Erythroblast (primary cell): ENCODE measurements around the gene FOXP1.

Experiments used
- GATA1 ChIP-seq: IDR thresholded peaks from 2 replicates; pipeline ENCODE4 v1.6.1; 2011; ENCODE audit warnings: low read depth, mild to moderate bottlenecking, control low read depth, low read length, moderate library complexity
- POLR2A ChIP-seq: IDR thresholded peaks from 2 replicates; pipeline ENCODE4 v1.6.1; 2011; ENCODE audit warnings: mild to moderate bottlenecking, low read length

- TF ChIP-seq POLR2A (no peak), GATA1 (no peak)
Observed at GRCh38 chr3:71025516-71025915, 558.0 kb downstream of the FOXP1 start.
